OCI-LY1 (cell line): ENCODE data around the gene KCNK3.

ENCODE experiments used
- H2AFZ ChIP-seq: fragments of 200-600 bp; sonication (generic), shearing (Covaris generic); 2 replicates; pipeline ENCODE4 v1.6.0; 2014; ENCODE audit warnings: antibody characterized with exemption, mild to moderate bottlenecking, low read length
- H3F3A ChIP-seq: fragments of 200-600 bp; sonication (generic), shearing (Covaris generic); 2 replicates; pipeline ENCODE4 v1.6.0; 2014; ENCODE audit warnings: mild to moderate bottlenecking, antibody characterized with exemption, low read length, moderate library complexity; ENCODE audit not compliant: insufficient read depth
- H3K27ac ChIP-seq: fragments of 200-600 bp; sonication (generic); 2 replicates; pipeline ENCODE4 v1.5.1; 2014; ENCODE audit warnings: low read length, mixed run types, mild to moderate bottlenecking, low read depth; ENCODE audit not compliant: poor library complexity, severe bottlenecking
- H3K27me3 ChIP-seq: fragments of 200-600 bp; sonication (generic); 2 replicates; pipeline ENCODE4 v1.6.0; 2014; ENCODE audit warnings: antibody characterized with exemption, mild to moderate bottlenecking, low read length, moderate library complexity; ENCODE audit not compliant: insufficient read depth
- H3K36me3 ChIP-seq: fragments of 200-600 bp; sonication (generic); 2 replicates; pipeline ENCODE4 v1.6.1; 2014; ENCODE audit warnings: mild to moderate bottlenecking, antibody characterized with exemption, low read length, moderate library complexity, mixed read lengths; ENCODE audit not compliant: insufficient read depth
- H3K4me1 ChIP-seq: fragments of 200-600 bp; sonication (generic); 2 replicates; pipeline ENCODE4 v1.5.1; 2014; ENCODE audit warnings: mild to moderate bottlenecking, low read length, moderate library complexity; ENCODE audit not compliant: insufficient read depth, severe bottlenecking
- H3K4me2 ChIP-seq: fragments of 200-600 bp; sonication (generic), shearing (Covaris generic); 2 replicates; pipeline ENCODE4 v1.6.1; 2014; ENCODE audit warnings: low read length
- H3K4me3 ChIP-seq: fragments of 200-600 bp; sonication (generic); 2 replicates; pipeline ENCODE4 v1.5.1; 2014; ENCODE audit warnings: low read length, low read depth, mild to moderate bottlenecking, mixed read lengths; ENCODE audit not compliant: poor library complexity, severe bottlenecking
- H3K79me2 ChIP-seq: fragments of 200-600 bp; shearing (Covaris generic); 2 replicates; pipeline ENCODE4 v1.6.1; 2016; ENCODE audit warnings: mixed run types, low read length, mixed read lengths; ENCODE audit not compliant: insufficient read depth
- H3K9ac ChIP-seq: fragments of 200-600 bp; sonication (generic), shearing (Covaris generic); 2 replicates; pipeline ENCODE4 v1.6.1; 2014; ENCODE audit warnings: mild to moderate bottlenecking, low read length, mixed read lengths
- H3K9me2 ChIP-seq: fragments of 200-600 bp; sonication (generic), shearing (Covaris generic); 2 replicates; pipeline ENCODE4 v1.6.1; 2014; ENCODE audit warnings: low read depth, mild to moderate bottlenecking, low read length, mixed read lengths
- H3K9me3 ChIP-seq: fragments of 200-600 bp; shearing (Covaris generic); 2 replicates; pipeline ENCODE4 v1.6.1; 2014; ENCODE audit warnings: low read length, mixed read lengths
- H4K20me1 ChIP-seq: fragments of 200-600 bp; sonication (generic), shearing (Covaris generic); 2 replicates; pipeline ENCODE4 v1.6.0; 2016; ENCODE audit warnings: mild to moderate bottlenecking, low read length; ENCODE audit not compliant: insufficient read depth
- EZH2 ChIP-seq: fragments of 200-600 bp; sonication (generic), shearing (Covaris generic); IDR thresholded peaks from 2 replicates; pipeline ENCODE4 v1.8.0; 2017; ENCODE audit warnings: borderline replicate concordance, mixed run types, mild to moderate bottlenecking, antibody characterized with exemption, low read length, moderate library complexity, mixed read lengths
- TF ChIP-seq, protein P1 (sequence below): fragments of 200-600 bp; sonication (generic), shearing (Covaris generic); IDR thresholded peaks from 2 replicates; pipeline ENCODE4 v1.5.1; 2017; ENCODE audit warnings: mild to moderate bottlenecking, antibody characterized with exemption, low read length, moderate library complexity, mixed read lengths

The KCNK3 gene

DNA sequence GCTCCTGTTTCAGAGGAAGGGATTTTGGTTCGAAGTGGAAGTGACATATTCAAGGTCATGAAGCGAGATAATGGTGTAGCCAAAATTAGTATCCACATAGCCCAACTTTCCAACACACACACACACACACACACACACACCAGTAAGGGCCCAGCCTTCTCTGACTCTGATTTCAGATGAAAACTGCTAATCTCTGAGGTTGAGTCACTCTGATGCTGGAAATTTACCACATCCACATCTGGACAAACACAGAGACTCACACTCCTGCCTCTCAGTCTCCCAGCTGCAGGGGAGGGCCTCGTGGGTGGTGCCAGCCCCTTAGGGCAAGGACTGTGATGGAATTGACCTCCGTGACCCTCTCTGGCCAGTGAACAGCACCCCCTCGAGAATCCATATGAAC lies 42.6 kb downstream of the KCNK3 start:
- H3K27ac ChIP-seq = no peak overlapping the region
- no peak overlapping the region for H3K4me2 ChIP-seq
- no peaks in the 10 kb centered on the region for H3F3A ChIP-seq
- TF ChIP-seq EZH2 = no peak
- TF ChIP-seq, protein P1, sequence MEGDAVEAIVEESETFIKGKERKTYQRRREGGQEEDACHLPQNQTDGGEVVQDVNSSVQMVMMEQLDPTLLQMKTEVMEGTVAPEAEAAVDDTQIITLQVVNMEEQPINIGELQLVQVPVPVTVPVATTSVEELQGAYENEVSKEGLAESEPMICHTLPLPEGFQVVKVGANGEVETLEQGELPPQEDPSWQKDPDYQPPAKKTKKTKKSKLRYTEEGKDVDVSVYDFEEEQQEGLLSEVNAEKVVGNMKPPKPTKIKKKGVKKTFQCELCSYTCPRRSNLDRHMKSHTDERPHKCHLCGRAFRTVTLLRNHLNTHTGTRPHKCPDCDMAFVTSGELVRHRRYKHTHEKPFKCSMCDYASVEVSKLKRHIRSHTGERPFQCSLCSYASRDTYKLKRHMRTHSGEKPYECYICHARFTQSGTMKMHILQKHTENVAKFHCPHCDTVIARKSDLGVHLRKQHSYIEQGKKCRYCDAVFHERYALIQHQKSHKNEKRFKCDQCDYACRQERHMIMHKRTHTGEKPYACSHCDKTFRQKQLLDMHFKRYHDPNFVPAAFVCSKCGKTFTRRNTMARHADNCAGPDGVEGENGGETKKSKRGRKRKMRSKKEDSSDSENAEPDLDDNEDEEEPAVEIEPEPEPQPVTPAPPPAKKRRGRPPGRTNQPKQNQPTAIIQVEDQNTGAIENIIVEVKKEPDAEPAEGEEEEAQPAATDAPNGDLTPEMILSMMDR = no peak
- no peaks in the 10 kb centered on the region for H3K79me2 ChIP-seq
- H3K4me1 ChIP-seq = no peaks in the 10 kb centered on the region
- H3K4me3 ChIP-seq = no peak overlapping the region
- H4K20me1 ChIP-seq = no peaks in the 10 kb centered on the region
- no peak overlapping the region for H3K9ac ChIP-seq
- H3K36me3 ChIP-seq = no peaks in the 10 kb centered on the region
- no peaks in the 10 kb centered on the region for H3K9me3 ChIP-seq
- H2AFZ ChIP-seq = no peak overlapping the region
- H3K27me3 ChIP-seq = no peaks in the 10 kb centered on the region; the same call in 1 of the 2 replicates
- H3K9me2 ChIP-seq = no peaks in the 10 kb centered on the region

GRCh38 chr2:26735883-26736588 lies 43.5 kb downstream of the KCNK3 start:
- Histone ChIP-seq H3K4me3 (no peak overlapping the region), H3K4me1 (no peaks in the 10 kb centered on the region), H3K36me3 (no peaks in the 10 kb centered on the region), H2AFZ (no peak overlapping the region), H3F3A (no peaks in the 10 kb centered on the region), H3K79me2 (no peaks in the 10 kb centered on the region), H3K27me3 (no peaks in the 10 kb centered on the region; the same call in 1 of the 2 replicates), H3K9me2 (no peaks in the 10 kb centered on the region), H3K27ac (no peak overlapping the region), H3K9ac (no peak overlapping the region), H4K20me1 (no peaks in the 10 kb centered on the region), H3K9me3 (no peaks in the 10 kb centered on the region), H3K4me2 (no peak overlapping the region)
- TF ChIP-seq, protein P1 = no peak
- TF ChIP-seq EZH2 = no peak

- Histone ChIP-seq H3K79me2 (no peaks in the 10 kb centered on the region), H3K9me3 (no peaks in the 10 kb centered on the region), H3K4me1 (no peaks in the 10 kb centered on the region), H3K9me2 (no peaks in the 10 kb centered on the region), H3K27ac (no peak overlapping the region), H3K4me2 (no peak overlapping the region), H3K36me3 (no peaks in the 10 kb centered on the region), H3F3A (no peaks in the 10 kb centered on the region), H2AFZ (no peak overlapping the region), H4K20me1 (no peaks in the 10 kb centered on the region), H3K27me3 (no peaks in the 10 kb centered on the region; the same call in 1 of the 2 replicates), H3K4me3 (no peak overlapping the region), H3K9ac (no peak overlapping the region)
- no peak for TF ChIP-seq EZH2
- TF ChIP-seq, protein P1 = no peak
These were observed 44.7 kb downstream of the KCNK3 start for GRCh38 chr2:26737221-26737620.
